NB4 (cell line): Measurements from ENCODE around the gene CNR2.

Experiments used
- DNase-seq: peaks from one replicate; pipeline ENCODE4 v3.0.0; 2010; ENCODE audit warnings: low read depth
- H3K4me3 ChIP-seq: one replicate; pipeline ENCODE4 v1.5.1; 2011; ENCODE audit warnings: mild to moderate bottlenecking, low read depth, low read length, moderate library complexity
- CTCF ChIP-seq: IDR thresholded peaks from one replicate; pipeline ENCODE4 v1.5.1; 2012; ENCODE audit warnings: low read depth, low read length
- MAX ChIP-seq: IDR thresholded peaks from 2 replicates; pipeline ENCODE4 v1.6.1; 2011; ENCODE audit warnings: low read depth, low read length
- MYC ChIP-seq: IDR thresholded peaks from 2 replicates; pipeline ENCODE4 v1.6.1; 2011; ENCODE audit warnings: low read depth, low read length
- POLR2A ChIP-seq: IDR thresholded peaks from 2 replicates; pipeline ENCODE4 v1.6.1; 2011; ENCODE audit warnings: mild to moderate bottlenecking; ENCODE audit not compliant: insufficient read length; ENCODE audit errors: extremely low read depth

CNR2 gene

GRCh38 chr1:23914921-23915320, 1.8 kb upstream of the CNR2 start:
- H3K4me3 ChIP-seq, result no peak overlapping the region
- TF ChIP-seq POLR2A (no peak), MAX (no peak), MYC (no peak), CTCF (no peak)
- no peak for DNase-seq

- no peak for DNase-seq
- TF ChIP-seq MYC (no peak), MAX (no peak), POLR2A (no peak)
- peak overlapping the region; percentile 25 for H3K4me3 ChIP-seq
These were observed 1.2 kb downstream of the CNR2 start for GRCh38 chr1:23911921-23912320.

GRCh38 chr1:23910553-23911246, 2.5 kb downstream of the CNR2 start:
- TF ChIP-seq POLR2A (no peak), CTCF (no peak), MYC (no peak), MAX (no peak)
- DNase-seq, result no peak
- no peak overlapping the region for H3K4me3 ChIP-seq

- no peak for TF ChIP-seq POLR2A
- TF ChIP-seq CTCF, result no peak
- no peak for TF ChIP-seq MYC
- H3K4me3 ChIP-seq, result no peak overlapping the region
These were observed 3.0 kb downstream of the CNR2 start for GRCh38 chr1:23910144-23910543.

GRCh38 chr1:23909412-23909811, 3.8 kb downstream of the CNR2 start:
- H3K4me3 ChIP-seq, result peak overlapping the region; percentile 30
- DNase-seq, result peak; percentile 59
- TF ChIP-seq POLR2A (no peak), CTCF (no peak), MYC (no peak), MAX (no peak)

More at GRCh38 chr1:23910144-23910543, 3.0 kb downstream of the CNR2 start:
- DNase-seq, result peak; percentile 24

- peak overlapping the region; percentile 30 for H3K4me3 ChIP-seq
- DNase-seq, result peak; percentile 97
- TF ChIP-seq MYC (peak; percentile 81), CTCF (no peak), POLR2A (no peak), MAX (peak; percentile 76)
These were observed 4.5 kb downstream of the CNR2 start for GRCh38 chr1:23908453-23909341.
